GM21367 (cell line): ENCODE measurements around the gene WARS2.
"Not testable (repeated sequence)": the region's sequence is repeated elsewhere in the genome, so short reads cannot be mapped to it uniquely, and the experiment has no call there.

Experiments used
- ATAC-seq: cut with Tn5 transposase; IDR thresholded peaks from one replicate; pipeline ENCODE4 v1.9.1; 2021; ENCODE audit not compliant: unreplicated experiment

WARS2 gene

GRCh38 chr1:119140177-119141019 is at the start of gene WARS2:
Gene WARS2 (minus strand): TSS chr1:119140653. CDS start chr1:119140644, 9 bp downstream.
- ATAC-seq: peak; percentile 93

- no peak for ATAC-seq
Observed at GRCh38 chr1:119188926-119189325, 48.5 kb upstream of the WARS2 start.

- no peak for ATAC-seq
Observed at GRCh38 chr1:119187416-119187815, 47.0 kb upstream of the WARS2 start.

- ATAC-seq: no peak
Observed at GRCh38 chr1:119186471-119186870, 46.0 kb upstream of the WARS2 start.

GRCh38 chr1:119184972-119185371 is 44.5 kb upstream of the WARS2 start:
- no peak for ATAC-seq

GRCh38 chr1:119181218-119181617 is 40.8 kb upstream of the WARS2 start:
- no peak for ATAC-seq

- no peak for ATAC-seq
Observed at GRCh38 chr1:119179051-119179450, 38.6 kb upstream of the WARS2 start.

GRCh38 chr1:119172927-119173326 is 32.5 kb upstream of the WARS2 start:
- not testable (repeated sequence) for ATAC-seq

- ATAC-seq: not testable (repeated sequence)
Observed at GRCh38 chr1:119171381-119172010, 31.0 kb upstream of the WARS2 start.

- no peak for ATAC-seq
Observed at GRCh38 chr1:119163396-119163795, 22.9 kb upstream of the WARS2 start.

- ATAC-seq: no peak
Observed at GRCh38 chr1:119160866-119161265, 20.4 kb upstream of the WARS2 start.

GRCh38 chr1:119160409-119160808 is 20.0 kb upstream of the WARS2 start:
- ATAC-seq: no peak

- no peak for ATAC-seq
Observed at GRCh38 chr1:119159966-119160365, 19.5 kb upstream of the WARS2 start.

- no peak for ATAC-seq
Observed at GRCh38 chr1:119159111-119159510, 18.7 kb upstream of the WARS2 start.

- ATAC-seq: not testable (repeated sequence)
Observed at GRCh38 chr1:119156761-119157160, 16.3 kb upstream of the WARS2 start.

GRCh38 chr1:119155069-119155468 is 14.6 kb upstream of the WARS2 start:
- not testable (repeated sequence) for ATAC-seq

- ATAC-seq: no peak
Observed at GRCh38 chr1:119150150-119150549, 9.7 kb upstream of the WARS2 start.

- no peak for ATAC-seq
Observed at GRCh38 chr1:119147661-119148090, 7.2 kb upstream of the WARS2 start.

- ATAC-seq: no peak
Observed at GRCh38 chr1:119146466-119146865, 6.0 kb upstream of the WARS2 start.

GRCh38 chr1:119144813-119145212 is 4.4 kb upstream of the WARS2 start:
- no peak for ATAC-seq

- no peak for ATAC-seq
Observed at GRCh38 chr1:119143706-119144105, 3.3 kb upstream of the WARS2 start.

GRCh38 chr1:119141660-119142059 is 1.2 kb upstream of the WARS2 start:
- no peak for ATAC-seq
